Naive thymus-derived CD4-positive, alpha-beta T cell (primary cell): Measurements from ENCODE around the gene ZDHHC14. TPM values are rescaled to one million over a fixed set of nuclear protein-coding genes. Genes with fewer than 3 reads are reported as not detected.

Experiments
- ATAC-seq: fragments of 150-1000 bp; cut with Tn5 transposase; 2 replicates; pipeline ENCODE4 v1.10.0; 2021; ENCODE audit warnings: mild to moderate bottlenecking, moderate library complexity
- CTCF ChIA-PET: fragments of 350-600 bp; sonication (Branson Sonifier 250); formaldehyde crosslinking; loops from one replicate; lab custom pipeline; 2021; ENCODE audit warnings: antibody characterized with exemption; lab: Charles Lee
- POLR2A ChIA-PET: fragments of 350-600 bp; sonication (Branson Sonifier 250); formaldehyde crosslinking; loops from one replicate; lab custom pipeline; 2021; ENCODE audit warnings: antibody characterized with exemption, inconsistent platforms; lab: Charles Lee
- DNase-seq, 9 donors: peaks; one replicate each; pipeline versions ENCODE4 v3.0.0 to v3.0.0-alpha.2; 2020 to 2022; ENCODE audit warnings: mixed read lengths in 1 of 9
- H3K27ac ChIP-seq: one replicate; pipeline ENCODE4 v1.7.0; 2013; ENCODE audit warnings: mild to moderate bottlenecking, low read depth, low read length, moderate library complexity
- H3K27me3 ChIP-seq, 2 donors: one replicate each; pipeline ENCODE4 v1.7.0; 2013; ENCODE audit warnings: low read length in 2 of 2, mild to moderate bottlenecking in 2 of 2, moderate library complexity in 2 of 2; ENCODE audit not compliant: control insufficient read depth in 2 of 2, insufficient read depth in 2 of 2
- H3K36me3 ChIP-seq, 3 experiments: 1 replicate in 2 of 3; 2 replicates in 1 of 3; pipeline ENCODE4 v1.7.0; 2013; ENCODE audit warnings: low read length in 3 of 3, mild to moderate bottlenecking in 3 of 3, moderate library complexity in 1 of 3; ENCODE audit not compliant: insufficient read depth in 3 of 3, control insufficient read depth in 2 of 3
- H3K4me1 ChIP-seq, 2 donors: one replicate each; pipeline ENCODE4 v1.7.0; 2013; ENCODE audit warnings: low read length in 2 of 2, mild to moderate bottlenecking in 2 of 2, moderate library complexity in 1 of 2; ENCODE audit not compliant: control insufficient read depth in 2 of 2, insufficient read depth in 2 of 2
- H3K4me3 ChIP-seq: 2 replicates; pipeline ENCODE4 v1.7.0; 2013; ENCODE audit warnings: mild to moderate bottlenecking, low read length
- H3K9me3 ChIP-seq, 3 experiments: 1 replicate in 2 of 3; 2 replicates in 1 of 3; pipeline ENCODE4 v1.7.0; 2013; ENCODE audit warnings: low read length in 3 of 3; ENCODE audit not compliant: control insufficient read depth in 2 of 3
- H3K27ac Mint-ChIP-seq, 9 donors: one replicate each; pipeline ENCODE4 v1.8.0; 2020 to 2022; ENCODE audit warnings: mixed read lengths in 9 of 9, mild to moderate bottlenecking in 8 of 9, moderate library complexity in 5 of 9, inconsistent platforms in 2 of 9
- H3K27me3 Mint-ChIP-seq, 5 donors: one replicate each; pipeline ENCODE4 v1.8.0; 2021 to 2022; ENCODE audit warnings: mixed read lengths in 5 of 5, mild to moderate bottlenecking in 1 of 5
- H3K36me3 Mint-ChIP-seq, 5 donors: one replicate each; pipeline ENCODE4 v1.8.0; 2020 to 2022; ENCODE audit warnings: mixed read lengths in 5 of 5, mild to moderate bottlenecking in 3 of 5, inconsistent platforms in 1 of 5
- H3K4me1 Mint-ChIP-seq, 7 donors: one replicate each; pipeline ENCODE4 v1.8.0; 2020 to 2022; ENCODE audit warnings: mixed read lengths in 7 of 7, mild to moderate bottlenecking in 3 of 7, inconsistent platforms in 1 of 7
- H3K4me3 Mint-ChIP-seq, 10 donors: one replicate each; pipeline ENCODE4 v1.8.0; 2020 to 2022; ENCODE audit warnings: mild to moderate bottlenecking in 10 of 10, mixed read lengths in 10 of 10, moderate library complexity in 6 of 10, inconsistent platforms in 2 of 10
- H3K9me3 Mint-ChIP-seq, 11 donors: one replicate each; pipeline ENCODE4 v1.8.0; 2020 to 2022; ENCODE audit warnings: mixed read lengths in 11 of 11, mild to moderate bottlenecking in 4 of 11, inconsistent platforms in 1 of 11, moderate library complexity in 1 of 11
- intact Hi-C, 2 donors: fragments of 100-400 bp; cut with micrococcal nuclease; formaldehyde crosslinking; loops; one replicate each; pipeline ENCODE4 v1.15.1; 2023
- polyA plus RNA-seq, 2 donors: library from polyadenylated mRNA; unstranded; fragments of 300-500 nt; fragmentation: Illumina TruSeq; gene quantifications; one replicate each; pipeline ENCODE4 v1.2.3, GENCODE V29; 2021
- total RNA-seq, 6 experiments: library from RNA in 5 of 6; stranded (reverse) in 5 of 6; gene quantifications; 1 replicate in 5 of 6; 2 replicates in 1 of 6; pipeline ENCODE4 v1.2.3 and lab custom pipeline; 2021 to 2026

The ZDHHC14 gene
- total and polyA plus RNA-seq, 7 experiments from 2014 or later = 0.13 to 18.2 (median 0.95) TPM

DNA sequence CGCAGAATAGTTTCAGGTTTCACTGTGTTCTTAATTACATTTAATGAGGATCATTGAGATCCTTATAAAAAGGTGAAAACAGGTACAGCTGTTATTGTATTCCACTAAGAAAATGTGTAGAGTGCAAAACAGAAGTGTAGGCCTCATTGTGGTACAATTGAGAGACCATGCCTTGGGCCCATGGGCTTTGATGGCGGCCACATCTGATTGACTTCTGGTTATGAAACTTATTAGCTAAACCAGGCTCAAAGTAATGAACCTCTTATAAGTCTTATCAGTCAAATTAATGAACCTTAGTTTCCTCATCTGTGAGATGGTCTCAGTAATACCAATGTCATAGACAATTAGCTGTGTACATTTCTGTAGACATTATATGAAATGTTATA is 148.7 kb downstream of the ZDHHC14 start:
- Histone ChIP-seq H3K36me3 (no peaks in the 10 kb centered on the region), H3K4me3 (no peak overlapping the region), H3K9me3 (no peaks in the 10 kb centered on the region), H3K27ac (no peak overlapping the region), H3K4me1 (peaks cover 8 to 9% of the 10 kb centered on the region in 2 donors), H3K27me3 (no peaks in the 10 kb centered on the region)
- Mint-ChIP-seq H3K27ac (no peak overlapping the region), H3K36me3 (peaks cover 0 to 39% (median 0%) of the 10 kb centered on the region in 5 donors), H3K4me3 (no peak overlapping the region), H3K27me3 (no peaks in the 10 kb centered on the region), H3K4me1 (peaks cover 13 to 56% (median 18%) of the 10 kb centered on the region in 7 donors), H3K9me3 (peaks cover 0 to 10% (median 0%) of the 10 kb centered on the region in 11 donors)
- intact Hi-C loops = loop anchor here (2.0 to 10.0 kb wide), 2 partner anchors 39 to 205 kb away; partner anchors contain the start of gene TMEM242 (in 1 of the 2)
- no peak for DNase-seq
- POLR2A ChIA-PET = interaction anchor here (0.8 to 0.9 kb wide), 2 partner anchors 10 to 13 kb away, joined by 3 to 4 read pairs; no protein-coding TSS in a partner anchor
- CTCF ChIA-PET = interaction anchor here (0.5 kb wide), 1 partner anchor 215 kb away, joined by 4 read pairs; no protein-coding TSS in a partner anchor
- no peak for ATAC-seq

DNA sequence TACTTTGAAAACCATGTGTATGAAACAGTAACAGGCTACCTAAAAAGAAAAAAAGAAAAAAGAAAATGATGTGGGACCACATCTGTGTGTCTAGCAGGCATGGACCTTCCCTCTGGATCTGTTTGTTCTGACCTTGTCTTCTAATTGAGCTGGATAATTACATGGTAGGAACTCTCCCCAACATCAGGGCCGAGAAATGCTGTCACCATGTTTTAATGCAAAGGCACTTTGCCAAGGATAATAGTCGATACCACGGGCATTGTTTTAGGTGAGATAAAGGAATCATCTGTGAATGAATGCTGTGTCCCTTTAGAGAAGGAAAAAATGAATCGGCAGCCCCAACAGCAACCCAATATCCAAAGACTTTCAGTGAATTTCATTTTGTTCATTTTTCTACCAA is 149.1 kb downstream of the ZDHHC14 start:
- Mint-ChIP-seq H3K4me3 (no peak overlapping the region), H3K27ac (no peak overlapping the region), H3K27me3 (no peaks in the 10 kb centered on the region), H3K36me3 (peaks cover 0 to 35% (median 0%) of the 10 kb centered on the region in 5 donors), H3K9me3 (peaks cover 0 to 10% (median 0%) of the 10 kb centered on the region in 11 donors), H3K4me1 (peaks cover 15 to 60% (median 20%) of the 10 kb centered on the region in 7 donors)
- Histone ChIP-seq H3K4me3 (no peak overlapping the region), H3K27me3 (no peaks in the 10 kb centered on the region), H3K4me1 (peaks cover 9 to 12% of the 10 kb centered on the region in 2 donors), H3K27ac (no peak overlapping the region), H3K36me3 (no peaks in the 10 kb centered on the region), H3K9me3 (no peaks in the 10 kb centered on the region)
- CTCF ChIA-PET = no interaction called here
- no peak for ATAC-seq
- no peak for DNase-seq
- intact Hi-C loops = loop anchor here in 1 of 2 donors (10.0 kb wide), 1 partner anchor 205 kb away; the partner anchor contains the start of gene TMEM242
- POLR2A ChIA-PET = interaction anchor here (0.9 kb wide), 1 partner anchor 13 kb away, joined by 4 read pairs; no protein-coding TSS in a partner anchor

DNA sequence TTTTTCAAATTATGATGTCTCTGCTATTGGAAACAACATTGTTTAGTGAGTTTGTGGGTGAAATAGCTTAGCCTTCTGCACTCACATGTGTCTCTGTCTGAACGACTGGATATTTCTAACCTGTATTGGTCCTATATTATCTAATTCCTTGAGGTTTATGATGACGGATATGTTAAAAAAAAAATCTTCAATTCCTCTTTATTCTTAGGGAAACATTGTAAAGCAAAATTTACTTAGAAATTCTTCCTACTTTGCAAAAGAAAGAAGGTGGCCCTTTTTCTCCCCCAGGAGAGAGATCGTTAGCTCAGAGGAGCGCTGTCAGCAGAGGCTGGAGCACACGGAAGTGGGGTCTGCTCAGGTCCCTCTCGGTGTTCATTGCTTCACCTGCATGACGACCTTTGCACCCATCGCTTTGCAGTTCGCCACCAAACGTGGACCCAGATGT is 149.8 kb downstream of the ZDHHC14 start:
- H3K4me1 ChIP-seq = peaks cover 14 to 18% of the 10 kb centered on the region in 2 donors
- CTCF ChIA-PET = no interaction called here
- H3K27ac ChIP-seq = no peak overlapping the region
- no peak overlapping the region for H3K27ac Mint-ChIP-seq
- POLR2A ChIA-PET = interaction anchor here (0.9 kb wide), 1 partner anchor 12 kb away, joined by 4 read pairs; no protein-coding TSS in a partner anchor
- intact Hi-C loops = loop anchor here in 1 of 2 donors (10.0 kb wide), 1 partner anchor 206 kb away; the partner anchor contains the start of gene TMEM242
- ATAC-seq = no peak
- no peaks in the 10 kb centered on the region for H3K27me3 ChIP-seq
- H3K36me3 ChIP-seq = no peaks in the 10 kb centered on the region
- no peak overlapping the region for H3K4me3 ChIP-seq
- H3K9me3 Mint-ChIP-seq = peaks cover 0 to 9% (median 0%) of the 10 kb centered on the region in 11 donors
- H3K36me3 Mint-ChIP-seq = peaks cover 0 to 36% (median 0%) of the 10 kb centered on the region in 5 donors
- H3K9me3 ChIP-seq = no peaks in the 10 kb centered on the region
- H3K4me1 Mint-ChIP-seq = peaks cover 21 to 62% (median 26%) of the 10 kb centered on the region in 7 donors
- H3K4me3 Mint-ChIP-seq = no peak overlapping the region
- no peak for DNase-seq
- H3K27me3 Mint-ChIP-seq = no peaks in the 10 kb centered on the region

DNA sequence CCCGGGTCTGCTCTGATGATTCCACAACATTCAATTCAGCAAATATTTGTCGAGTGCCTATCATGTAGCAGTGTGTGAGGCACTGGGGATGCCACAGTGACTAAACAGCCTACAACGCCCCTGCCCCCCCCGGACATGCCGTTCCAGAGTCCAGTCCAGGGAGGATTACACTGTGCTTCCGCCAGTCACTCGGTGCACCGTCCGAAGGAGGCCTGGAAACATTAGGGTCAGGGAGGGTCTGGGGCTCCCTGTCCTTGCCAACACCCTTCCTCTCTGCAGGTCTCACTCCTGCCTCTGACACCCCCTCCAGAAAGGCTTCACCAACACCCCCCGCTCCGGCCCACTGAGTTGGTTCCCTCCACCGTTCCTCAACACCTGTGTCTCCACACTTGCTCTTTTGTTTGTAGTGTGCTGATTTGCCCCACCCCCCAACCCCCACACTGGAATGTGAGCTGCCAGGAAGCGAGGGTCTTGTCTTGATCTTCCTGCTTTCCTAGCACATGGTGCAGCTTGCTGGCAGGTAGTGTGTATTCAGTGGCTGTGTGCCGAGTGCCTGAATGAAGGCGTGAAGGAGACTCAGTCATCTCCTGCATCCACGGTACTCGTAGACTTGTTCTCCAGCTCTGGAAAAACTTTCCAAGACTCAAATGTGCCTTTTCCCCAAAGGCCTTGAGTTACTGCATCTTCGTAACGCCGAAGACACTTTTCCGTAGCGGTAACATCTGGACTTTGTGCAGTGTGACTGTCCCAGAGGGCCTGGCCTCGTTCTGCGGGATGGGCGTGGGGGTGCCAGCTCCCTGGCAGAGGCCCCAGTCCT is 150.4 kb downstream of the ZDHHC14 start:
- Histone ChIP-seq H3K4me1 (peaks cover 20 to 21% of the 10 kb centered on the region in 2 donors), H3K27ac (no peak overlapping the region), H3K4me3 (no peak overlapping the region), H3K36me3 (no peaks in the 10 kb centered on the region), H3K27me3 (no peaks in the 10 kb centered on the region), H3K9me3 (no peaks in the 10 kb centered on the region)
- Mint-ChIP-seq H3K36me3 (peaks cover 0 to 32% (median 0%) of the 10 kb centered on the region in 5 donors), H3K9me3 (peaks cover 0 to 6% (median 0%) of the 10 kb centered on the region in 11 donors), H3K4me3 (no peak overlapping the region), H3K27me3 (no peaks in the 10 kb centered on the region), H3K4me1 (peaks cover 28 to 62% (median 31%) of the 10 kb centered on the region in 7 donors), H3K27ac (no peak overlapping the region)
- ChIA-PET POLR2A (no interaction called here), CTCF (no interaction called here)
- ATAC-seq (no peak), DNase-seq (no peak)
- intact Hi-C loops = loop anchor here in 1 of 2 donors (10.0 kb wide), 1 partner anchor 207 kb away; the partner anchor contains the start of gene TMEM242

DNA sequence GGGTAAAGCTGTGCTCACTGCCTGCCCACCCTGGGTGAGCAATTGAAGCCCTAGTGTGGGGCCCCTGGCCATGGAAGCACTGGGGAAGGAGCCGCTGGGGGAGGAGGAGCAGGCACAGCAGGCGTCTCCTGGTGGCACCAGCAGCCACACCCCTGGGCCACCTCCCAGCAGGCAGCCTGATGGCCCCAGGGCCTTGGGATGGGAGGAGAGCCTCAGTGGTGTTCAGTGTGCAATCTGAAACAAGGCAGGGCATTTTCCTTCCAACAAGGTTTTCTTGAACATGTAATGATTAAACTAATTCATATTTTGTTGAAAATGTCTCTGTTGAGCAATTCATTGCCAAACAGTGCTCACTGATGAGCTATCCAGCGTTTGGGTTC is 151.0 kb downstream of the ZDHHC14 start:
- intact Hi-C loops = loop anchor here in 1 of 2 donors (10.0 kb wide), 1 partner anchor 207 kb away; the partner anchor contains the start of gene TMEM242
- no peaks in the 10 kb centered on the region for H3K36me3 ChIP-seq

DNA sequence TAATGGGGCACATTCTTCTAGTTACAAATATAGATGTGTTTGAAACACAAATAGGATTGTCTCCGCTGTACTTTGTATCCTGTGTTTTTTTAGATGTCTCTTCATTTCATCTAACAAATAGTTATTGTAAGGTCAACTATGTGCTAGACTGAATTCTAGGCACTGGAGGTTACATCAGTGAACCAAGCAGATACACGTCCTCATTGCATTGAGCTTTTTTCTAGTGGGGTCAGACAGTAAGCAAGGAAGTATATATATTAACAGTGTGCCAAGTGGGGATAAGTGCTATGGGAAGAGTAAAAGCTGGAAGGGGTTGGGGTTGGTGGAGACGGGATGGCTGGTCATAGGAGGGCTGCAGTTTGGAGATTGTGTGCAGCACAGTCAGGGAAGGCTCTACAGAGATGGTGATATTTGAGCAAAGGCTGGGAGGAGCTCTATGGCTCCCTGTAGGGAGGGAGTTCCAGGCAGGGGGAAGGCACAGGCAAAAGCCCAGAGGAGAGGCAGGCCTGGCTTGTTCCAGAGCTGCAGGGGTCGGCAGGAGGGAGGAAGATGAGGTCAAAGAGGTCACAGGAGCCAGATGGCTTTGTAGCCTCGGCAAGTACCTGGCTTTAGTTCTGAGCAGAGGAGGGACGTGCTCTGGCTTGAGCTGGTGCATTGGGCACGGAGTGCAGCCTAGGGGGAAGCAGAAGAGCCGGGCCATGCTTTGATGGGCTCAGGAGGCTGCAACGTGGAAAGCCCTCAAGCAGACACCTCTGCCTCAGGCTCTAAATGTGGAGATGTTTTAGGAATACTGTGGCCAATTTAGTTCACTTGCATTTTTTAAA is 152.3 kb downstream of the ZDHHC14 start:
- H3K27me3 Mint-ChIP-seq = no peaks in the 10 kb centered on the region
- H3K36me3 ChIP-seq = no peaks in the 10 kb centered on the region
- ChIA-PET POLR2A (no interaction called here), CTCF (no interaction called here)
- intact Hi-C loops = loop anchor here in 1 of 2 donors (10.0 kb wide), 1 partner anchor 208 kb away; the partner anchor contains the start of gene TMEM242
- peaks cover 0 to 21% (median 0%) of the 10 kb centered on the region in 5 donors for H3K36me3 Mint-ChIP-seq
- no peak overlapping the region for H3K27ac ChIP-seq
- no peaks in the 10 kb centered on the region for H3K9me3 ChIP-seq
- H3K4me3 ChIP-seq = no peak overlapping the region
- peaks cover 11 to 39% of the 10 kb centered on the region in 2 donors for H3K4me1 ChIP-seq
- no peaks in the 10 kb centered on the region for H3K27me3 ChIP-seq
- H3K27ac Mint-ChIP-seq = peak overlapping the region in 1 of 9 donors; percentile 21
- peaks cover 23 to 59% (median 28%) of the 10 kb centered on the region in 7 donors for H3K4me1 Mint-ChIP-seq
- DNase-seq (no peak), ATAC-seq (no peak)
- H3K9me3 Mint-ChIP-seq = peaks cover 0 to under 1% (median 0%) of the 10 kb centered on the region in 11 donors
- H3K4me3 Mint-ChIP-seq = no peak overlapping the region

More for the DNA sequence above, 151.0 kb downstream of the ZDHHC14 start:
- Mint-ChIP-seq H3K36me3 (peaks cover 0 to 28% (median 0%) of the 10 kb centered on the region in 5 donors), H3K9me3 (peaks cover 0 to 6% (median 0%) of the 10 kb centered on the region in 11 donors), H3K27me3 (no peaks in the 10 kb centered on the region), H3K27ac (no peak overlapping the region), H3K4me3 (no peak overlapping the region), H3K4me1 (peaks cover 30 to 59% (median 34%) of the 10 kb centered on the region in 7 donors)
- Histone ChIP-seq H3K27ac (no peak overlapping the region), H3K4me1 (peaks cover 20 to 27% of the 10 kb centered on the region in 2 donors), H3K4me3 (no peak overlapping the region), H3K27me3 (no peaks in the 10 kb centered on the region), H3K9me3 (no peaks in the 10 kb centered on the region)
- ChIA-PET CTCF (no interaction called here), POLR2A (no interaction called here)
- DNase-seq = no peak
- ATAC-seq = no peak
